DOHH2 (cell line): ENCODE measurements around the gene MRPS18A.

Source experiments
- H3F3A ChIP-seq: fragments of 200-600 bp; sonication (generic), shearing (Covaris generic); 2 replicates; pipeline ENCODE4 v1.6.0; 2016; ENCODE audit warnings: antibody characterized with exemption, mild to moderate bottlenecking; ENCODE audit not compliant: control insufficient read depth, insufficient read depth
- H3K27ac ChIP-seq: fragments of 200-600 bp; sonication (generic); 2 replicates; pipeline ENCODE4 v1.5.1; 2014; ENCODE audit warnings: low read depth, mild to moderate bottlenecking, low read length, moderate library complexity
- H3K27me3 ChIP-seq: fragments of 200-600 bp; sonication (generic); 2 replicates; pipeline ENCODE4 v1.6.1; 2014; ENCODE audit warnings: mild to moderate bottlenecking, low read length, mixed read lengths; ENCODE audit not compliant: control insufficient read depth
- H3K36me3 ChIP-seq: fragments of 200-600 bp; sonication (generic); 2 replicates; pipeline ENCODE4 v1.6.1; 2014; ENCODE audit warnings: mild to moderate bottlenecking, low read length, moderate library complexity, mixed read lengths; ENCODE audit not compliant: control insufficient read depth
- H3K4me1 ChIP-seq: fragments of 200-600 bp; sonication (generic); 2 replicates; pipeline ENCODE4 v1.6.1; 2014; ENCODE audit warnings: mild to moderate bottlenecking, low read length, mixed read lengths; ENCODE audit not compliant: control insufficient read depth
- H3K4me2 ChIP-seq: fragments of 200-600 bp; sonication (generic); 2 replicates; pipeline ENCODE4 v1.6.0; 2014; ENCODE audit warnings: mild to moderate bottlenecking, low read length, moderate library complexity
- H3K4me3 ChIP-seq: fragments of 200-600 bp; sonication (generic); 2 replicates; pipeline ENCODE4 v1.5.1; 2014; ENCODE audit warnings: mild to moderate bottlenecking, low read length, mixed read lengths
- H3K79me2 ChIP-seq: fragments of 200-600 bp; sonication (generic); 2 replicates; pipeline ENCODE4 v1.6.1; 2014; ENCODE audit warnings: mild to moderate bottlenecking, low read length, mixed read lengths; ENCODE audit not compliant: control insufficient read depth
- H3K9me2 ChIP-seq: fragments of 200-600 bp; sonication (generic); replicated peaks from 2 replicates; pipeline ENCODE4 v1.6.1; 2014; ENCODE audit warnings: mild to moderate bottlenecking, low read length, mixed read lengths; ENCODE audit not compliant: control insufficient read depth
- H3K9me3 ChIP-seq: fragments of 200-600 bp; sonication (generic); 2 replicates; pipeline ENCODE4 v1.6.1; 2014; ENCODE audit warnings: antibody characterized with exemption, low read length, mixed read lengths; ENCODE audit not compliant: control insufficient read depth, insufficient read depth
- H4K20me1 ChIP-seq: fragments of 200-600 bp; sonication (generic); 2 replicates; pipeline ENCODE4 v1.6.0; 2014; ENCODE audit warnings: low read depth, mild to moderate bottlenecking, antibody characterized with exemption, low read length, moderate library complexity; ENCODE audit not compliant: control insufficient read depth, insufficient read depth
- EZH2phosphoT487 ChIP-seq: fragments of 200-600 bp; sonication (generic); IDR thresholded peaks from 2 replicates; pipeline ENCODE4 v1.6.1; 2017; ENCODE audit warnings: borderline replicate concordance, mild to moderate bottlenecking, antibody characterized with exemption, low read length, moderate library complexity, mixed read lengths
- TF ChIP-seq, protein P1 (sequence below): fragments of 200-600 bp; sonication (generic); IDR thresholded peaks from one replicate; pipeline ENCODE4 v1.5.1; 2014; ENCODE audit warnings: antibody characterized with exemption, mild to moderate bottlenecking, low read depth, low read length; ENCODE audit not compliant: poor library complexity, severe bottlenecking

MRPS18A gene

DNA sequence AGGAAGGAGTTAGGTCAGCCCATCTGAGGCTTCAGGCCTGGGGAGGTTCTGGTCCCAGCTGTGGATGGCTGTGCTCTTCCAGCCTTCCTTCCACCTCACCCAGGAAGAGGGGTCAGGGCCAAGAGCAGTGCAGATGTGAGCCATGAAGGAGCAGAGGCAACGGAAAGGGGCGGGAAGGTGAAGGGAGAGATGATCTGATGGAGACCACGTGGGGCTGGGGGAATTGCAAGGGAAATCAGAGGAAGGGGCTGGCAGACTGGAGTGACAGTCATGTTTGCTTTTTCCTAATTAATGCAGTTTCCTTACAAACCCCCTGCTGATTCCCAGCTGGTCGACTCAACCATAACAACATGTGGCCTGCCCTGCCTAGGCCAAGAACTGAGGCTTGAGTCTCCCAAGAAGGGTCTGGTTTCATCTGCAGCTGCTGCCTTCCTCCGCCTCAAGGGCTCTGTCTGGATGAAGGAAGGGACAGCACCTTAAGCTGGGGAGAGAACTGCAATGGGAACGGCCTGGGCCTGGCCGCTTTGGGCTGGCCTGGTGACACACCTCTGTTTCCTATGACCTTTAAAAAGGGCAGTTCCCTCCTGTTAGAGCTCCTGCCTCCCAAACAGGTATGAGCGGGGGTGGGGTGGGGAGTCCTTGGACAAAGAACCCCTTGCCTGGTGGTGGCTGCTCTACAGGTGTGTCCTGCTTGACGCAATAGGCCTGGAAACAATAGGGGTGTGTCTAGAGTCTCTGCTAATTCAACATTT, 7.8 kb upstream of the MRPS18A start:
- H3K36me3 ChIP-seq: no peaks in the 10 kb centered on the region
- no peaks in the 10 kb centered on the region for H3K79me2 ChIP-seq
- no peaks in the 10 kb centered on the region for H4K20me1 ChIP-seq
- no peak overlapping the region for H3K27ac ChIP-seq
- peaks cover 17% of the 10 kb centered on the region for H3K27me3 ChIP-seq
- H3K4me3 ChIP-seq: no peak overlapping the region
- H3K9me2 ChIP-seq: no peaks in the 10 kb centered on the region
- H3K9me3 ChIP-seq: no peaks in the 10 kb centered on the region
- TF ChIP-seq EZH2phosphoT487: no peak
- TF ChIP-seq, protein P1, sequence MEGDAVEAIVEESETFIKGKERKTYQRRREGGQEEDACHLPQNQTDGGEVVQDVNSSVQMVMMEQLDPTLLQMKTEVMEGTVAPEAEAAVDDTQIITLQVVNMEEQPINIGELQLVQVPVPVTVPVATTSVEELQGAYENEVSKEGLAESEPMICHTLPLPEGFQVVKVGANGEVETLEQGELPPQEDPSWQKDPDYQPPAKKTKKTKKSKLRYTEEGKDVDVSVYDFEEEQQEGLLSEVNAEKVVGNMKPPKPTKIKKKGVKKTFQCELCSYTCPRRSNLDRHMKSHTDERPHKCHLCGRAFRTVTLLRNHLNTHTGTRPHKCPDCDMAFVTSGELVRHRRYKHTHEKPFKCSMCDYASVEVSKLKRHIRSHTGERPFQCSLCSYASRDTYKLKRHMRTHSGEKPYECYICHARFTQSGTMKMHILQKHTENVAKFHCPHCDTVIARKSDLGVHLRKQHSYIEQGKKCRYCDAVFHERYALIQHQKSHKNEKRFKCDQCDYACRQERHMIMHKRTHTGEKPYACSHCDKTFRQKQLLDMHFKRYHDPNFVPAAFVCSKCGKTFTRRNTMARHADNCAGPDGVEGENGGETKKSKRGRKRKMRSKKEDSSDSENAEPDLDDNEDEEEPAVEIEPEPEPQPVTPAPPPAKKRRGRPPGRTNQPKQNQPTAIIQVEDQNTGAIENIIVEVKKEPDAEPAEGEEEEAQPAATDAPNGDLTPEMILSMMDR: no peak
- no peaks in the 10 kb centered on the region for H3K4me1 ChIP-seq
- no peak overlapping the region for H3K4me2 ChIP-seq
- no peaks in the 10 kb centered on the region for H3F3A ChIP-seq

DNA sequence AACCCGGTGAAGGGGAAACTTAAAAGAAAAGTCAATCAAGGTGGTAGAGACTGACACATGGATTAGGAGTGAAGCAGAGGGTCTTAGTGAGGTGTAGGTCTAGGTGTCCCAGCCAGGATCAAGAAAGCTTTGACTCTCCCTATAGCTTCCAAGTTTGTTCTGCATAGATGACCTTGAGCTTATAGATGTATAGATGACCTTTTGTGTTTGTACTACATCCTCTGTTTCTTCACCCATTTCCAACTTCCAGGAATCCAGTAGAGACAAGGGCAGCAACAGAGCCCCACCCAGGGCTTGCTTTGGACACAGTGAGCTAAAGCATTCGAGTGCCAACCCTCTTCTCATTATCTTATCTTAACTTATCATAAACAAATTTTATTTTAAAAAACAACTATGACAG, 1.8 kb upstream of the MRPS18A start:
- H4K20me1 ChIP-seq: 0 out of 2 replicates have a peak, but pooled peaks cover 2% of the 10 kb centered on the region

DNA sequence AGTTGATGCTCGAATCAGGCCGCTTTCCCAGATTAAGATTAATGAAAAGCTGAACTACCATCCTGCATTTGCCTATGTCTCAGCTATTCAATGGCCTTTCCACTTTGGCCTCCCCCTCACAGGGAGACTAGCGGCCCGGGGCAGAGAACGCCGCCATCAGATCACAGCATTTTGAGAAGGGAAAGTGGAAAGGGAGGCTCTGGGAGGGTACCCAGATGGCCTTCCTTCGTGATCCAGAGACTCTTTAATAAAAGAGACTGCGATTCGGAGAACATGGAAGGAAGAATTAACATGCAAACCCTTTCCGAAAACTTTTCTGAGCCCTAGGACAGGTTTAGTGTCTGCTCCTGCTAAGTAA, 533 bp downstream of the MRPS18A start:
- Histone ChIP-seq H3K27me3 (no peaks in the 10 kb centered on the region), H3K9me2 (no peaks in the 10 kb centered on the region), H3F3A (peaks cover 14% of the 10 kb centered on the region), H3K4me2 (peak overlapping the region; percentile 84), H3K4me1 (peaks cover 47% of the 10 kb centered on the region), H3K79me2 (peaks cover 58% of the 10 kb centered on the region), H3K9me3 (no peaks in the 10 kb centered on the region), H4K20me1 (peaks cover 7% of the 10 kb centered on the region), H3K4me3 (peak overlapping the region; percentile 85), H3K27ac (no peak overlapping the region), H3K36me3 (peaks cover 33% of the 10 kb centered on the region)
- no peak for TF ChIP-seq EZH2phosphoT487
- TF ChIP-seq, protein P1: no peak

More for the DNA sequence above, 1.8 kb upstream of the MRPS18A start:
- Histone ChIP-seq H3K9me2 (no peaks in the 10 kb centered on the region), H3K79me2 (peaks cover 35% of the 10 kb centered on the region), H3K4me2 (no peak overlapping the region), H3K36me3 (peaks cover 14% of the 10 kb centered on the region; the same call in 1 of the 2 replicates), H3K4me1 (peaks cover 33% of the 10 kb centered on the region), H3K27ac (no peak overlapping the region), H3K9me3 (no peaks in the 10 kb centered on the region), H3F3A (peaks cover 12% of the 10 kb centered on the region), H3K27me3 (no peaks in the 10 kb centered on the region), H3K4me3 (no peak overlapping the region)
- TF ChIP-seq, protein P1: no peak
- no peak for TF ChIP-seq EZH2phosphoT487
